ENCODE measurements around the gene PRKAR1B.

DNA sequence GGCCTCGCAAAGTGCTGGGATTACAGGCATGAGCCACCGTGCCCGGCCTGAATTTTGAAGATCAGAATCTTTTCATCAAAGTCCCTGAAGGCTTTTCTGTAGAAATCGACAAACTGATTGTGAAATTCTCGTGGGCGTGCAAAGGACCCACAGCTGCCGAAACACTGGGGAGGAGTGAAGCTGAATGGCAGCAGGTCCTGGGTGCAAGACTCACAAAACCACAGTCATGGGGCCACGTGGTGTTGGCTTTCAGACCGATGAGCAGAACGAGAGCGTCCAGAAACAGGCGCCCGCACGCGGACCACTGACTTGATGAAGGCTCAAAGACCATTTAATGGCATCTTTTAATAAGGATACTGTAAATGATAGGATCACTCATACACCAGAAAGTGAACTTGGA, 24.7 kb upstream of the PRKAR1B start:
- TF ChIP-seq, protein P1, sequence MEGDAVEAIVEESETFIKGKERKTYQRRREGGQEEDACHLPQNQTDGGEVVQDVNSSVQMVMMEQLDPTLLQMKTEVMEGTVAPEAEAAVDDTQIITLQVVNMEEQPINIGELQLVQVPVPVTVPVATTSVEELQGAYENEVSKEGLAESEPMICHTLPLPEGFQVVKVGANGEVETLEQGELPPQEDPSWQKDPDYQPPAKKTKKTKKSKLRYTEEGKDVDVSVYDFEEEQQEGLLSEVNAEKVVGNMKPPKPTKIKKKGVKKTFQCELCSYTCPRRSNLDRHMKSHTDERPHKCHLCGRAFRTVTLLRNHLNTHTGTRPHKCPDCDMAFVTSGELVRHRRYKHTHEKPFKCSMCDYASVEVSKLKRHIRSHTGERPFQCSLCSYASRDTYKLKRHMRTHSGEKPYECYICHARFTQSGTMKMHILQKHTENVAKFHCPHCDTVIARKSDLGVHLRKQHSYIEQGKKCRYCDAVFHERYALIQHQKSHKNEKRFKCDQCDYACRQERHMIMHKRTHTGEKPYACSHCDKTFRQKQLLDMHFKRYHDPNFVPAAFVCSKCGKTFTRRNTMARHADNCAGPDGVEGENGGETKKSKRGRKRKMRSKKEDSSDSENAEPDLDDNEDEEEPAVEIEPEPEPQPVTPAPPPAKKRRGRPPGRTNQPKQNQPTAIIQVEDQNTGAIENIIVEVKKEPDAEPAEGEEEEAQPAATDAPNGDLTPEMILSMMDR (IDR thresholded peaks at IDR 0.05): no peak
- TF ChIP-seq POLR2A (IDR thresholded peaks at IDR 0.05) (no peak), EP300 (IDR thresholded peaks at IDR 0.05) (no peak)
